ENCODE data around the gene COL6A3. TPM values are rescaled to one million over a fixed set of nuclear protein-coding genes. Genes with fewer than 3 reads are reported as not detected.

The COL6A3 gene
- total RNA-seq, 1 experiment from 2014 or later, result 0.57 TPM

GRCh38 chr2:237278568-237278967, 135.4 kb downstream of the COL6A3 start:
- H3K36me3 ChIP-seq (ENCODE audit: low read depth), result no peaks in the 10 kb centered on the region
- no peaks in the 10 kb centered on the region for H3K9me3 ChIP-seq (ENCODE audit: insufficient read depth, low read depth)
- no peak overlapping the region for H2AFZ ChIP-seq
- no peaks in the 10 kb centered on the region for H3K9me2 ChIP-seq (ENCODE audit: insufficient read depth)
- BruUV-seq (replicated peaks), result no TSS peak
- no peaks in the 10 kb centered on the region for H3F3A ChIP-seq (ENCODE audit: insufficient read depth, low read depth)
- H4K20me1 ChIP-seq (ENCODE audit: insufficient read depth), result no peaks in the 10 kb centered on the region
- POLR2A ChIA-PET (ENCODE audit: unreplicated experiment), result no interaction called here
- peaks cover 15% of the 10 kb centered on the region; the same call in 1 of the 2 replicates for H3K4me1 ChIP-seq (replicated peaks; ENCODE audit: insufficient read depth)
- no peak overlapping the region for H3K4me2 ChIP-seq
- no peaks in the 10 kb centered on the region for H3K27me3 ChIP-seq (ENCODE audit: insufficient read depth, low read depth)
- intact Hi-C loops (cut with micrococcal nuclease; ENCODE audit: unreplicated experiment), result no loop called here
- H3K79me2 ChIP-seq (ENCODE audit: low read depth), result no peaks in the 10 kb centered on the region
- TF ChIP-seq, protein P1, sequence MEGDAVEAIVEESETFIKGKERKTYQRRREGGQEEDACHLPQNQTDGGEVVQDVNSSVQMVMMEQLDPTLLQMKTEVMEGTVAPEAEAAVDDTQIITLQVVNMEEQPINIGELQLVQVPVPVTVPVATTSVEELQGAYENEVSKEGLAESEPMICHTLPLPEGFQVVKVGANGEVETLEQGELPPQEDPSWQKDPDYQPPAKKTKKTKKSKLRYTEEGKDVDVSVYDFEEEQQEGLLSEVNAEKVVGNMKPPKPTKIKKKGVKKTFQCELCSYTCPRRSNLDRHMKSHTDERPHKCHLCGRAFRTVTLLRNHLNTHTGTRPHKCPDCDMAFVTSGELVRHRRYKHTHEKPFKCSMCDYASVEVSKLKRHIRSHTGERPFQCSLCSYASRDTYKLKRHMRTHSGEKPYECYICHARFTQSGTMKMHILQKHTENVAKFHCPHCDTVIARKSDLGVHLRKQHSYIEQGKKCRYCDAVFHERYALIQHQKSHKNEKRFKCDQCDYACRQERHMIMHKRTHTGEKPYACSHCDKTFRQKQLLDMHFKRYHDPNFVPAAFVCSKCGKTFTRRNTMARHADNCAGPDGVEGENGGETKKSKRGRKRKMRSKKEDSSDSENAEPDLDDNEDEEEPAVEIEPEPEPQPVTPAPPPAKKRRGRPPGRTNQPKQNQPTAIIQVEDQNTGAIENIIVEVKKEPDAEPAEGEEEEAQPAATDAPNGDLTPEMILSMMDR (conservative IDR thresholded peaks at IDR 0.05), result no peak
- TF ChIP-seq EZH2 (IDR thresholded peaks at IDR 0.05; ENCODE audit: low read depth), result no peak
- no peak overlapping the region for H3K4me3 ChIP-seq
- no peak overlapping the region for H3K27ac ChIP-seq
- CTCF ChIA-PET, result no interaction called here
- no peak for DNase-seq

DNA sequence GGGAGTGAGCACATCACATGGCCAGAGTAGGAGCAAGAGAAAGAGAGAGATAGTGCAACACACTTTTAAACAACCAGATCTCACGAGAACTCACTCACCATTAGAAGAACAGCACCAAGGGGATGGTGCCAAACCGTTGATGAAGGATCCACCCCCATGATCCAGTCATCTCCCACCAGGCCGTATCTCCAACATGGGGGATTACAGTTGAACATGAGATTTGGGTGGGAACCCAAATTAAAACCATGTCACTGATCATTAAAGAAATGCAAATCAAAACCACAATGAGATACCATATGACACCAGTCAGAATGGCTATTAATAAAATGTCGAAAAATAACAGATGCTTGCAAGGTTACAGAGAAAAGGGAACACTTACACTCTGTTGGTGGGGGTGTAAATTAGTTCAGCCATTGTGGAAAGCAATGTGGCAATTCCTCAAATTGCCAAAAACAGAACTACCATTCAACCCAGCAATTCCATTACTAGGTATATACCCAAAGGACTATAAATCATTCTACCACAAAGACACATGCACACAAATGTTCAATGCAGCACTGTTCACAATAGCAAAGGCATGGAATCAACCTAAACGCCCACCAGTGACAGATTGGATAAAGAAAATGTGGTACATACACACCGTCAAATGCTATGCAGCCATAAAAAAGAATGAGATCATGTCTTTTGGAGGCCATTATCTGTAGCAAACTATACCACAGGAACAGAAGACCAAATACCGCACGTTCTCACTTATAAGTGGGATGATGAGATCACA, 137.1 kb downstream of the COL6A3 start:
- H3K27ac ChIP-seq, result no peak overlapping the region
- H3K79me2 ChIP-seq (ENCODE audit: low read depth), result no peaks in the 10 kb centered on the region
- H3K4me2 ChIP-seq, result no peak overlapping the region
- no peak for DNase-seq
- BruUV-seq (replicated peaks), result no TSS peak
- ChIA-PET POLR2A (ENCODE audit: unreplicated experiment) (no interaction called here), CTCF (no interaction called here)
- H3K27me3 ChIP-seq (ENCODE audit: insufficient read depth, low read depth), result no peaks in the 10 kb centered on the region
- no peaks in the 10 kb centered on the region for H4K20me1 ChIP-seq (ENCODE audit: insufficient read depth)
- no peaks in the 10 kb centered on the region for H3K36me3 ChIP-seq (ENCODE audit: low read depth)
- H2AFZ ChIP-seq, result no peak overlapping the region
- H3K9me3 ChIP-seq (ENCODE audit: insufficient read depth, low read depth), result no peaks in the 10 kb centered on the region
- H3K4me1 ChIP-seq (replicated peaks; ENCODE audit: insufficient read depth), result peaks cover 11% of the 10 kb centered on the region; the same call in 1 of the 2 replicates
- intact Hi-C loops (cut with micrococcal nuclease; ENCODE audit: unreplicated experiment), result no loop called here
- TF ChIP-seq, protein P1 (conservative IDR thresholded peaks at IDR 0.05), result no peak
- TF ChIP-seq EZH2 (IDR thresholded peaks at IDR 0.05; ENCODE audit: low read depth), result no peak
- H3K4me3 ChIP-seq, result no peak overlapping the region
- H3F3A ChIP-seq (ENCODE audit: insufficient read depth, low read depth), result no peaks in the 10 kb centered on the region
- no peaks in the 10 kb centered on the region for H3K9me2 ChIP-seq (ENCODE audit: insufficient read depth)

Other genes starting within 250 kb of the COL6A3 start
- 237 and 283 TPM in 2 replicates for gene MLPH, start 73.1 kb upstream of the COL6A3 start, total RNA-seq (2021)
- gene PRLH, start 152.4 kb upstream of the COL6A3 start, total RNA-seq (2021), result not detected in 2 replicates
- 86.3 and 88.1 TPM in 2 replicates for gene RAB17, start 176.6 kb upstream of the COL6A3 start, total RNA-seq (2021)
- 221 and 238 TPM in 2 replicates for gene LRRFIP1, start 213.4 kb upstream of the COL6A3 start, total RNA-seq (2021)

All from PC-9 (cell line).